HG02623 (cell line): ENCODE results near the gene TFAP2B.

Source experiments
- ATAC-seq: cut with Tn5 transposase; IDR thresholded peaks from one replicate; pipeline ENCODE4 v1.9.1; 2021; ENCODE audit warnings: moderate library complexity; ENCODE audit not compliant: unreplicated experiment

The TFAP2B gene

DNA sequence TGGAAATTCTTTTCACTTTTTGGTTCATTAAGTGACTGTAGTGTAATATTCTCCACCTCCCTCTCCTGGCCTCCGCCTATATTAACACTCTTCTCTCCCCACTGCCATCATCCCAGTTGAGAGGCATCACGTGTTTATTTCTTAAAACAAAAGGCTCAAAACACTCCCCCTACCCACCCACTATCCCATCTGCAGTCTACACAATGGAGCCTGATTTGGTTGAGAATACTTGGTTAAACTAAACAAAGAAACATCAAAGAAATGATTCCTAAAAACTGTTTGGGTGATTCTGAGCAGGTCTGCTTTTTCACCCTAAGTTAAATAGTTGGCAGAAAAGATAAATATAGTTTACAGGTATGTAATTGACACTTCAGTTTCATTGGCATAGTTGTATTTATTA is 5.9 kb downstream of the TFAP2B start:
- no peak for ATAC-seq

DNA sequence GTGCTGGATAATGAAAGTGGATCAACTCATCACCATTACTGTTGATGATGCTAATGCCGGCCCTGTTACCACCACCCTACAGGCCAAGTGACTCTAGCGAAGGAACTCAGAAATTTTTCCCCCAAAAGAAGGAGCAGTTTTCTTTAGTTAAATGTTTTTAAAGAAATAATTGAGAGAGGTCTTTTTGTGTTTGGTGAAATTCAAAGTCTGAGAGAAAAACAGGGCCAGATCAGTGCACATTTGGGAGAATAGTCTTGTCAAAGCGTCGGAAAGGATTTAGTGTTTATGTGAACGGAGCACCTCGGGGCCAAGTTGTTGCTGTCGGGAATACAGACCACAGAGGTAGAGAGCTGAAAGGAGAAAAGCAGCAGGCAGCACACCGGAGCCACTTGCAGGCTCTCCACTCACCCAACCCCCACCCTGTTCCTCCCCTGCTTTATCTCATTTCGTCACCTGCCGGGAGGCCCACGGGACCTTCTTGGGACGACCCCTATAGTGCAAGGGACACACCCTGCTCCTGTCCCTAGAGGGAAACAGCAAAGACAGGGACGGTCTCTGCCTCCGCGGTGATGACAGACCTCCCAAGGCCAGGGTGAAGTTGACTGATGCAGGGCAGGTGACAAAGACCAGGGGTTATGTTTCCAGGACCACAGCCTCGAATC is 6.8 kb downstream of the TFAP2B start:
- ATAC-seq, result no peak

DNA sequence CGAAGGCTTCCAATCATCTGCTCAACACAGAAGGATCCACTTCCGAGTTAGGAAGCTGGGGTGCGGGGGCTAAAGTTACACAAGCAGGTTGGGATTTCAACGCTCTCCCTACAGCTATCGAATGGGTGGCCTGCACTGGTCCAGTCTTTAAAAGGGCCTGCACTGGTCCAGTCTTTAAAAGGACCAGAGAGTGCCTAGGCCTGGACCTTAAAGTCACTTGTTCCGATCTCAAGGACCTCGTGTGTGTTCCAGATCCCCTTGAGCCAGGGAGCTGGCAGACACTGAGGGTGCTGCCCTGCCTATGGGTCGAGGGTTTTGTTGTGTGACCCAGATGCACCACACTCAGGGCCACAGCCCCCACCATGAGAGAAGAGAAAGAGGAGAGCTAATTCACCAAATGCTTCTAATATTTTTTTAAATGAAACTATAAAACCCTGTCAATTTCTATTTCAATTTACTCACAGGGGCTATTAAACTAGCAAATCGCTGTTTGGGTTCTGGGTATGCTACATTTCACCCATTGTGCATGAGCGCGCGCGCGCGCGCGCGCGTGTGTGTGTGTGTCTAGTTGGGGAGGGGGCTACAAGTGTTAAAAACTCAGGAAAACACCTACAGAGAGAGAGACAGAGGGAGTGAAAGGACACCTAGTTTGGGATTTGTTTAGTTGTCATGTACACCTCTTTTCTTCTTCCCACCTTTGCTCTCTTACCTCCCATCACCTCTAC is 7.5 kb downstream of the TFAP2B start:
- ATAC-seq, result no peak

DNA sequence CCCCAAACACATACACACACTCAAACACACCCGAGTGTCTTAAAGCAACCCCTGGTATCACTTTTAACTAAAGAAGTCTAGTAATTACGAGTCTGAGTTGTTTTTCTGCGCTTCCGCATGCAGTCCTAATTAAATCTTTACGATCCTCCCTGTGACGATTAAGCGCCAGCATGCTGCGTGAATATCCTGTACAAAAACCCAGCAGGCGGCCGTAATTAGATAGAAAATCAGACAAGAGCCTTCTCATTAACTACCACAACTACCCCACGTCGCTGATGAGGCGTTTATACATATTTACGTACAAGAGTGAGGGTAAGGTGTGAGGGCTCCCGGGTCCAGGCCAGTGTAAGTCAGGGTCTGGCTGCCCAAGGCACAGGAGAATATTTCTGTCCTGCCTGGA is 8.1 kb downstream of the TFAP2B start:
- no peak for ATAC-seq

DNA sequence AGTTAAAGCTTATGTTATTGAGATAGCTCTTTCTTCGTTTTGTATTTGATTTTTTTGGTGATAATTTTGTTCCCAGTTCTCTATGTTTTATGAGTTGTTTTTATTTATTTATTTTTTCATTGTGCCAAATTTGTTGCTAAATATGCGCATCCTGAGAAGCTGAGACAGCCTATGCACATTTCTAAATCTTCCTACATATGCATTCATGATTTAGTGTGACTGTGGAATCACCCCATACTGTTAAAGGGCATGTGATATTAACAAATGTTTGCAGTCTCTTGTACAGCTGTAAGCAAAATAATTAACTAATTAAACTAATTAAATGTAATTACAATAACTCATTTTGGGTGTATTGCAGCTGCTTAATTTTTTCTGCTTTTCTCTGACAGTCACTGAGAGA is 10.4 kb downstream of the TFAP2B start:
- no peak for ATAC-seq

DNA sequence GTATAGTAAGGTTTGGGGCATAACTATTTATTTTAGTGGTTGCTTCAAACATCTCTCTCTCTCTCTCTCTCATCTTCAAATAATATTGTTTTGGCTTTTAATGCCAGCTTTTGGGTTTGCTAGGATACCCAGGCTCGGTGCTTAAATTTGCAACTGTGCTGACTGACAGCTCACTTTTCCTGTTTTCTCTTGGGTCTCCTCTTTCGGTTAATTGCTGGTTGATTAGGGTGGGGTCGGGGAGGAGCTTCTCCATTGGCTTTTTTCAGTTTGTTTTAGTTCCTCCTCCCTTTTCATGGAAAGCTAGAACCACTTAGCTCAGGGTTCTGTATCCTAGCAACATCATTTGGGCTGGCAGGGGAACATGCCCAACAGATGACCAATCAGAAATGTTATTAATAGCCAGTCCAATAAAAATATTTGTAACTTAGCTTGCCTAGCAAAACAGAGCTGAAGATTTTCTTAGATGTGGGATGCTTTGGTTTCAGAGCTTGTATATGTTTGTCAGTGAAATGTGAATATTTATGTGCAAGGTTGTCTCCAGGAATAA is 11.3 kb downstream of the TFAP2B start:
- no peak for ATAC-seq

DNA sequence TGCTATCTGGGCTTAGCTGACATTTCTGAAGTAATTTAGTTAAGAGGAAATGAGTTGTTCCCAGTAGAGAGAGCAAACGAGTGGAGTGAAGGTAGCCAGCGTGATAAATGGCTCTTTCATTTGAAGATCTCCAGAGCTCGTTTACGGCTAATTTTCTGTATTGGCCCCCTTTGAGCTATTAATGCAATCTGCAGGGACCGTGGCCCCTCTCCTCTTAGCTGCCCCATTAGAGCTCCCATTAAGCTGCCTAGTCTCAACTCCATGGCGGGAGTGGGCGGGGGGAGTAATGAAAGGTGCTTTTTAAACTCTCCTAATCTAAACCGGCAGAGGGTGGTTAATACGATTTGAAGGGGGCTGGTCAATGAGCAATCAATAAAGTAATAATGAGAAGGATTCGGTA is 12.5 kb downstream of the TFAP2B start:
- no peak for ATAC-seq

DNA sequence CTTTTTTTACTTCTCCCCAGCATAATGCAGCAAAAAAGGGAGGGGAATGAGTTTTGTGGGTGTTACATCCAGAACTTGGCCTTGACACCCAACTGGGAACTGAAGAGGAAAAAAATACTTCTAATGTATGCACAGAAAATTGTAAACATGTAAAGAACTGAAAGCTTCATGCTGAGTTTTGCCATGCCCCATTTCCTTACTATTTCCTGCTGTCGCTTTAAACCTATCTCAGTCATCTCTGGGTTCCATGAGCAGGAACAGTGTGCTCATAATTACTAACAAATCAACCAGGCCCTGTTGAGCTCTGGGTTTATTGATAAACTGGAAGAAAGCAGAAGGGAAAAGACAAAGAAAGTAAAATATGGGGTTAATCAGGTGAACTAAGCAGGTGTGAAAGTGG is 14.2 kb downstream of the TFAP2B start:
- no peak for ATAC-seq

DNA sequence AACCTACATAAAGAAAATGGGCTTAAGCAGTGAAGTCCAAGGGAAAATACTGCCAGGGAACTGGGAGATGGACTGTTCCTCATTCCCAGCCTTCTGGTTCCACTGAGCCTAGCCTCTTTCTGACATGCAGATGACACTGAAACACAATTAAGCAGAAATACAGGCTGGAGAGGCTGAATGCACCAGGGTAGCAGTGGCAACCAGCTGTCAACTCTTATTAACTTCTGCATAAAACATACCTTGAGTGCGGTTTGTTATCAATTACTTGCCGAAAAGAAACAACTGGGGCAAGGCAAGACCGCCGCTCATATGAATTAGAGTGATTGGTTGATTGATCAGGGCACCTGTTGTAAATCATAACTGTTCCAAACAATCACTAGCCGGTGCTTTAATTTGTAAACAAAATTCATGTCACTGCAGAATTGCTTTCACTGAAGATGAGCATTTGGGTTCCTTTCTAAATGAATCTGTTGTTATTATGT is 16.3 kb downstream of the TFAP2B start:
- no peak for ATAC-seq

DNA sequence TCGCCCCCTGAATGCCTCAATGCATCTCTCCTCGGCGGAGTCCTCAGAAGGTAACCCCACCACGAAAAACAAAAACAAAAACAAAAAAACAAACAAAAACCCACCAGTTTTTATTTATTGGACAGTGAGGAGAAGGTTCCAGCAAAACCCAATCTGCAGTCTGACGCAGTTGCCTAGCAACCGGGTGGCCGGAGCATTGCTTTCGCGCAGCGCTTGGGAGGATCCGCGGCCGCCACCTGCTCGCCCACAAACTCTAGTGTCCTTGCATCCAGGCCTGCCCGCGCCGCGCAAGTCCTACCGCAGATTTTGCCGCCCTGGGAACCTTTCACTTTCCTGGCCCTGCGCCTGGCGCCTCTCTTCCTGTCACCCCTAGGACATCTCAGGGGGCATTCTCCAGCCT is 17.6 kb downstream of the TFAP2B start:
- ATAC-seq, result no peak

DNA sequence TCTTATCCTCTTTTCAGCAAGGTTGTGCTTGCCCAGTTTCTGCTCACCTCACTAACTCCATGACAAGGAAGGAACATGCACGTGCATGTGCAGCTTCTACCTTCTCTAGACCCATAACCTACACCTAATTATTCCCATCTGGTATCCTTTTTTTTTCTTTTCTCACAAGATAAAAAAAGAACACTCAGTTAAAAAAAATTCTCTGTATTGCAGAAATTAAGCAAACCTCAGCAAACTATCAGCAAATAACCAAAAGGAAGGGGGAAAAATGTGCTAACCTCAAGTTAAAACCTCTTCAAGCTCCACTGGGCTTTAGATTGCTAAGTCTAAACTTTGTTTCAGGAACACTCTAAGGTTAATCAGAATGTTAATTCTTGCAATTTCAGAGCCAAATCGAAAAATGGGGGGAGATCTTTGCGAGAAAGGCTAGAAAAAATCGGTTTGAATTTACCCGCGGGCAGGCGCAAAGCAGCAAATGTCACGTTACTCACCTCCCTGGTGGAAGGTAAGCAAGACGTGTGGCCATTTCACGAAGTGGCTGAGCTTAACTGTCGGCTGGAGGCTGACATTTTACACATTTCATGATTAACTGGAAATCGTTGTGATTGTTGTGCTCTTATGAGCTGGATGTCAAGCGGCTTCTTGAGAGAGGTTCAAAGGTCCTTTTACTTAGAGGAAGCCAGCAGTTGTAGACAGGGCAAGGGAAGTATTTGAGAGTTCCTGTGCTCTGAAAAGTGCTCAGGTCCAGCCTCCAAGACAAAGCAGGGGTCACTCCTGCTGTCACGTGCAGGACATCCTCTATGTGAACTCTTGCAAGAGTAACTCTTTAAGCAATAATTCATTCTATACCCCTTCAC is 19.1 kb downstream of the TFAP2B start:
- ATAC-seq, result no peak

DNA sequence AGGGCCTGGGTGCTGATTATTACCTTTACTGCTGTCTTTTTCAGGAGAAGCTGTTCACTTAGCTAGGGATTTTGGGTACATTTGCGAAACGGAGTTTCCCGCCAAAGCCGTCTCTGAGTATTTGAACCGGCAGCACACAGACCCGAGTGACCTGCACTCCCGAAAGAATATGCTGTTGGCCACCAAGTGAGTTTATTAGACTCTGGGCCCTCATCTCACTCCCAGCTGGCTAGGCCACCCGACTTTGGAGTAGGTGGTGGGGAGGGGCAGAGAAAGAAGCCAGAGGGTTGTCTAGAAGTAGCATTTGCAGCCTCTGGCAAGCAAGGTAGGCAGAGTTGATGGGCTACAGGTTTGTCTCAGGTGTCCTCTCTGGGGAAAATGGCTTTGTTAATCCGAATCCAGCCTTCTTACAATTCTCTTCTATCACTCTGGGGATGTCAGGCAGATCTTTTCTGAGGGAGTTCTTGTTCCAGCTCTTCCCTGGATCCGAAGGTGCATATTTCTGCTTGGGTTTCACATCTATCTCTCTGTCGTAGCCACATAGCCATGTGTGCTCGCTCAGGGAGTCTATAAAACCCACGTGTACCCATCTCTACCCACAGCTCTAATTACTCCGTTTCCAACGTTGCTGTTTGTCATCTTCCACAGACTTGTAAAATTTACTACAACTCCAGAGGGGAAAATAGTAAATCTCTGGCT is 21.6 kb downstream of the TFAP2B start:
- no peak for ATAC-seq

DNA sequence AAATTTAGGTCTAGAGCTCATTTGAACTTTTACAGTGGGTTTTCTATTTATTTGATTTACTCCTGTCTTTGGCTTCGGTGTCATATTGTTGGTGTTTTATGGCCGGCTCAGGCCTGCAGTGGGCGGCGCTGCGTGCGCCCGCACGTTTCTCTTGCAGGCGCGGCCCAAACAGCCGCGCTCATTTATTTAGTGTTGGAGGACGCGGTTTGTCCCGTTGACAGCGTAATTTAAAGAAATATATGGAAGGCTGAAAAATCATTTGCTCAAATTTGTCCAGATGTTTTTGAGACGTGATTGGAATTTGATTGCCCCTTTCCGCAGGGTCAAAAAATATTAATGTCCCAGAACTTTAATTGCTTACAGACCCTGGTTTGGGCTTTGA is 22.1 kb downstream of the TFAP2B start:
- ATAC-seq, result no peak

DNA sequence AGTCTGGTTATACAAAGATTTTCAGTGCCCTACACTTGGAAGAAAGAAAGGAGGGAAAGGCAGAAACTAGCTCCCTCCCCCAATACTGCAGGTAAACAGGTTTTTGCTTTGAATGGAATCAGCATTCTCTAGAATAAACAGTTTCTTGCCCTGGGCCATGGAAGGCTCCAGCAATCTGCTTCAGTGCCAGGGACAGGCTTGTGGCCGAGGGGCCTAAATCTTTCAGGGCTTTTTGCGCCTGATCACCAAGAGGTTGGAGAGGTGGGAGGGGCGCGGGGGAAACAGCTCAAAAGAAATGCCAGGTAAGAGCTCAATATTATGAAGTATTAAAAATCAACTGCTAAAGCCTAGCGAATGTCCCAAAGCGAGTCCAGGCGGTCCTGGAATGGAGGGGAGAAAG is 23.8 kb downstream of the TFAP2B start:
- ATAC-seq, result no peak

DNA sequence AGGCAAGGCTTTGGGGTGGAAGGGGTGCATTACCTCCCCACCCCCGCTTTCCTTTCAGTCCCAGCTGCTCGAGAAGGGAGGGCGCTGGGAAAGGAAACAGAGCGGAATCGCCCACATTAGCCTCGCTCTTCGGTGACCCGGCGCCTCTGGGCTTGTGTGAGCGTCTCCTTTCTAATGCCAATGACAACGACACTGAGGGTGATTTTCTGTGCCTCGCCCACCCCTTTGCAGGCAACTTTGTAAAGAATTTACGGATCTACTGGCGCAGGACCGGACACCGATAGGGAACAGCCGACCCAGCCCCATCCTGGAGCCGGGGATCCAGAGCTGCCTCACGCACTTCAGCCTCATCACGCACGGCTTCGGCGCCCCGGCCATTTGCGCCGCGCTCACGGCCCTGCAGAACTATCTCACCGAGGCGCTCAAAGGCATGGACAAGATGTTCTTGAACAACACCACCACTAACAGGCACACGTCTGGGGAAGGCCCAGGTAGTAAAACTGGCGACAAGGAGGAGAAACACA is 24.3 kb downstream of the TFAP2B start:
- ATAC-seq, result no peak

DNA sequence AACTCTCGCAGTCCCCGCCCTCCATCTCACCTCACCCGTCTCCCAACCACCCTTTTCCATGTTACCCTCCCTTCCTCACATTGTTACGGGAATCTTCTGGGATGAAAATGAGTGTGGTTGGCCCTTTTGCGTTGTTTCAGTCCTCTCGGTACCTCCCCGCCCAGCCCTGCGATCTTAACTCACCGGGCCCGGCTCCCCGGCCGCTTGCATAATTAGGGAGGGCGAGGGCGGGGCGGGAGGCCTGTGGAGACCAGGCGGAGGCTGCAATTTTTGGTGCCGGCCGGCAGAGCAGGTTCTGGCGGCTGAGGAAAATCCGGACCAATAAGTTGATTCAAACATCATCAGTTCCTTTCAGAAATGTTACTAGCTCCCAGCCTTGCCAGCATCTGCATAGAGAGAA is 25.2 kb downstream of the TFAP2B start:
- ATAC-seq, result no peak

DNA sequence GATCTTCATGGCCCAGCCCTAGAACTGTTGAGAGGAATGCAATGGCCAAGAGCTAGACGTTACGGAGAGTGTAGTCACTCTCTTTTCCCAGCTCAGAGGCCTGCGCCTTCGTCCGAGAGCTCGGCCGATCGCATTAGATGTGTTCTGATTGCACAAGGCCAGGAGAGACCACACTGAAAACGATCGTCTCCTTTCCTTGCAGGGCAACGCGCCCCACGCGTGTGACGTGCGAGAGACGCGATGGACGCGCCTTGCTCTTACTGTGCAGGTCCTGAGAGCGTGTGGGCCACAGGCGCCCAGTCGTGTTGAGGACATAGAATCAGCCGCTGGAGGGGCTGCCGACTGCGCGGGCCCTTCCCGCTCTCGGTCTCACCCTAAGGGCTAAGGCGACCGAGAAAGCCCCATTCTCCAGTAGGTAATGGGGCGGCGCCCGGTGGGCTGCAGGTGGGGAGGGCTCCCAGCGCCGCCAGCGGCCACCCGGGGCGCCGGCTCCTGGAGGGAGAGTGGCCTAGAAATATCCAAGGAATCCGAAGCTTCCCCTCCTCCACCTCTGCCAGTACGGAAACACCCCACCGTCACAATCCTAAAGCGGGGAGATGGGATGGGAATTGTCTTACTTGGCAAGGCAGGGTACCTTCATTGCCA is 26.9 kb downstream of the TFAP2B start:
- no peak for ATAC-seq

DNA sequence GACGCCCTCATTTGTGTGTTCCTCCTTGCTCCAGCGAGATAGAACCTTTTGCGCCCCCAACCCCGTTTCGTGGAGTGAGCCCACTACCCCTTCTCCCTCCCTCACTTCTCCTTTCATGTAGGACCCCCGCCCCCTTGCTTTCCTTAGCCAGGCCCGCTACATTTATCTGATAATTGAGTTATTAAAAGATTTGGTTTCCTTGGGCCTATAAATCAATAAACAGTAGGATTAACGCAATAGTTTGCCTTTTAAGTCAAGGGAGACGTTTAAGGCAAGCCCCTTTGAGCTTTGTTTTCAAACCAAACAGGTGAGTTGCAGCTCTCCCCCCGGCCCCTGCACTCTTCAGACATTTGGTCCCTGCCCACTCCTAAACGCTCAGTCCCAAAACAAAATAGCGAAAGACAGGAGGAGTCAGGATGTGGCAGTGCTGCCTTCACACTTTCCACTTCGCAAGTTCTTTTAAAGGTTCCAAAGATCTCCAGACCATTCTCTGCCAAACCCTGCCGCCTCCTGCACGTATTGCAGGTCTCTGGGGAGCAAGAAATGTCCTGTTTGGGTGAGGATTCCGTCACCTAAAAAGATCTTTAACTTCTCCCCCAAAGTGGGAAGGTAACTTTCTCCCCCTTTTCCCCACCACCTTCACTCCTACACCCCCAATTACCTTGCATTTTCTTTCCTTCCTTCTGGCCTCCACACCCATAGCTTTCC is 27.6 kb downstream of the TFAP2B start:
- ATAC-seq, result no peak

DNA sequence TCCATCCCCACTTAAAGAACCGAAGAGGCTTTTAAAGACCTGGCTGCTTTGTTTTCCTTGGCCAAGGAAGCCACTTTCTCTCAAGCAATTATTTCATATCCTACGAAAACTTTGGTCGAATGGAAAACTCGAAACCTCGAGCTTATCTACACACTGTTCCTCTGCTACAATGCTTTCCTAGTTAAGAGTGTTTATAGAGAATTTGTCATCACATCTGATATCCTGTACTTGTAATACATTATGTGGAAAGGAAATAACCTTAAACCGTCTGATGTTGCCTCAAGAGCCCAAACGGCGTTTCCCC is 28.1 kb downstream of the TFAP2B start:
- ATAC-seq, result no peak
